ENCODE data around the gene EEF1AKMT1.
"Not testable (repeated sequence)": the region's sequence is repeated elsewhere in the genome, so short reads cannot be mapped to it uniquely, and the experiment has no call there.

Gene EEF1AKMT1

DNA sequence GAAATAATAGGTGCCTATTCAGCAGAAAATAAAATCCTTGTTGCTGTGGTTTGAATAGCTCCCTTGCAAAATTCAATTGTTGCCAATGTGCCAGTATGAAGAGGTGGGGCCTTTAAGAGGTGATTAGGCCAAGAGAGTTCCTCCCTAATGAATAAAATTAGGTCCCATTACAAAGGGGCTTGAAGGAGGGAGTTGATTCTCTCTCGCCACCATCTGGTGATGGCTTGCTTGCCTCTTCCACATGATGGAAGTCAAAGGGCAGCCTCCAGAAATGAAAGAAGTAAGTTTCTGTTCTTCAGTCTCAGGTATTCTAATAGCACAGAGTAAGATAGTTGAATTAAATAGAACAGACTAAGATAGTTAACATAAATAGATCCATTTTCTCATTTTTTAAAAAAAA, 3.0 kb upstream of the EEF1AKMT1 start:
- Histone ChIP-seq H3K36me3 (ENCODE audit: control insufficient read depth, insufficient read depth, low read length) (peaks cover 12% of the 10 kb centered on the region), H3K4me1 (ENCODE audit: control insufficient read depth, insufficient read depth, low read length) (peaks cover 9% of the 10 kb centered on the region), H3K27me3 (ENCODE audit: control insufficient read depth, insufficient read depth, low read length) (no peaks in the 10 kb centered on the region), H3K9ac (ENCODE audit: low read length) (no peak overlapping the region), H3K9me3 (ENCODE audit: control insufficient read depth, insufficient read depth, low read depth, low read length) (no peaks in the 10 kb centered on the region), H3K4me3 (ENCODE audit: low read depth, low read length) (no peak overlapping the region), H3K27ac (ENCODE audit: low read depth, low read length) (no peak overlapping the region)

GRCh38 chr13:20775961-20776360, 2.2 kb upstream of the EEF1AKMT1 start:
- Histone ChIP-seq H3K27ac (ENCODE audit: low read depth, low read length) (no peak overlapping the region), H3K27me3 (ENCODE audit: control insufficient read depth, insufficient read depth, low read length) (no peaks in the 10 kb centered on the region), H3K4me1 (ENCODE audit: control insufficient read depth, insufficient read depth, low read length) (peaks cover 9% of the 10 kb centered on the region)

GRCh38 chr13:20774746-20775145, 985 bp upstream of the EEF1AKMT1 start:
- 0 out of 2 replicates have a peak, but pooled peaks cover 3% of the 10 kb centered on the region for H3K36me3 ChIP-seq (ENCODE audit: control insufficient read depth, insufficient read depth, low read length)
- no peaks in the 10 kb centered on the region for H3K9me3 ChIP-seq (ENCODE audit: control insufficient read depth, insufficient read depth, low read depth, low read length)
- no peak overlapping the region for H3K9ac ChIP-seq (ENCODE audit: low read length)
- H3K4me1 ChIP-seq (ENCODE audit: control insufficient read depth, insufficient read depth, low read length): peaks cover 9% of the 10 kb centered on the region
- H3K27me3 ChIP-seq (ENCODE audit: control insufficient read depth, insufficient read depth, low read length): no peaks in the 10 kb centered on the region
- no peak overlapping the region for H3K4me3 ChIP-seq (ENCODE audit: low read depth, low read length)
- no peak overlapping the region for H3K27ac ChIP-seq (ENCODE audit: low read depth, low read length)

More at GRCh38 chr13:20775961-20776360, 2.2 kb upstream of the EEF1AKMT1 start:
- Histone ChIP-seq H3K4me3 (ENCODE audit: low read depth, low read length) (no peak overlapping the region), H3K36me3 (ENCODE audit: control insufficient read depth, insufficient read depth, low read length) (peaks cover 5% of the 10 kb centered on the region; the same call in 1 of the 2 replicates), H3K9ac (ENCODE audit: low read length) (no peak overlapping the region), H3K9me3 (ENCODE audit: control insufficient read depth, insufficient read depth, low read depth, low read length) (no peaks in the 10 kb centered on the region)

- Histone ChIP-seq H3K4me3 (ENCODE audit: low read depth, low read length) (peak overlapping the region; percentile 69), H3K27ac (ENCODE audit: low read depth, low read length) (no peak overlapping the region), H3K9ac (ENCODE audit: low read length) (peak overlapping the region; percentile 83), H3K9me3 (ENCODE audit: control insufficient read depth, insufficient read depth, low read depth, low read length) (0 out of 2 replicates have a peak, but pooled peaks cover 6% of the 10 kb centered on the region), H3K4me1 (ENCODE audit: control insufficient read depth, insufficient read depth, low read length) (peaks cover 9% of the 10 kb centered on the region), H3K27me3 (ENCODE audit: control insufficient read depth, insufficient read depth, low read length) (no peaks in the 10 kb centered on the region), H3K36me3 (ENCODE audit: control insufficient read depth, insufficient read depth, low read length) (0 out of 2 replicates have a peak, but pooled peaks cover 6% of the 10 kb centered on the region)
Observed at GRCh38 chr13:20772401-20773131, 1.2 kb downstream of the EEF1AKMT1 start.

DNA sequence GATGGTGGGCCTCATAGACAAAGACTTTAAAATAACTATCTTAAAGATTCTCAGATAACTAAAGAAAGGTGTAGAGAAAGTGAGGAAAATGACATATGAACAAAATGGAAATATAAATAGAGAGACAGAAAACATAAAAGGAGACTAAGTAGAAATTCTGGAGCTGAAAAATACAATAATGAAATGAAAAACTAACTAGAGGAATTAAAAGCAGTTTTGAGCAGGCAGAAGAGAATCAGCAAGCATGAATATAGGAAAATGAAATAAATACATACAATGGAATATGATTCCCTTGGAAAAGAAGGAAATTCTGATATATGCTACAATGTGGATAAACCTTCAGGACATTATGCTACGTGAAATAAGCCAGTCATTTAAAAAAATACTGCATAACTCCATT, 3.9 kb downstream of the EEF1AKMT1 start:
- 0 out of 2 replicates have a peak, but pooled peaks cover 11% of the 10 kb centered on the region for H3K9me3 ChIP-seq (ENCODE audit: control insufficient read depth, insufficient read depth, low read depth, low read length)
- H3K27me3 ChIP-seq (ENCODE audit: control insufficient read depth, insufficient read depth, low read length): no peaks in the 10 kb centered on the region
- 0 out of 2 replicates have a peak, but pooled peaks cover 6% of the 10 kb centered on the region for H3K36me3 ChIP-seq (ENCODE audit: control insufficient read depth, insufficient read depth, low read length)
- H3K27ac ChIP-seq (ENCODE audit: low read depth, low read length): no peak overlapping the region
- peaks cover 9% of the 10 kb centered on the region for H3K4me1 ChIP-seq (ENCODE audit: control insufficient read depth, insufficient read depth, low read length)
- H3K4me3 ChIP-seq (ENCODE audit: low read depth, low read length): no peak overlapping the region
- no peak overlapping the region for H3K9ac ChIP-seq (ENCODE audit: low read length)

- Histone ChIP-seq H3K36me3 (ENCODE audit: control insufficient read depth, insufficient read depth, low read length) (0 out of 2 replicates have a peak, but pooled peaks cover 6% of the 10 kb centered on the region), H3K9ac (ENCODE audit: low read length) (no peak overlapping the region), H3K4me1 (ENCODE audit: control insufficient read depth, insufficient read depth, low read length) (peaks cover 9% of the 10 kb centered on the region), H3K4me3 (ENCODE audit: low read depth, low read length) (no peak overlapping the region), H3K9me3 (ENCODE audit: control insufficient read depth, insufficient read depth, low read depth, low read length) (0 out of 2 replicates have a peak, but pooled peaks cover 11% of the 10 kb centered on the region), H3K27me3 (ENCODE audit: control insufficient read depth, insufficient read depth, low read length) (no peaks in the 10 kb centered on the region), H3K27ac (ENCODE audit: low read depth, low read length) (no peak overlapping the region)
Observed at GRCh38 chr13:20769091-20769490, 4.7 kb downstream of the EEF1AKMT1 start.

DNA sequence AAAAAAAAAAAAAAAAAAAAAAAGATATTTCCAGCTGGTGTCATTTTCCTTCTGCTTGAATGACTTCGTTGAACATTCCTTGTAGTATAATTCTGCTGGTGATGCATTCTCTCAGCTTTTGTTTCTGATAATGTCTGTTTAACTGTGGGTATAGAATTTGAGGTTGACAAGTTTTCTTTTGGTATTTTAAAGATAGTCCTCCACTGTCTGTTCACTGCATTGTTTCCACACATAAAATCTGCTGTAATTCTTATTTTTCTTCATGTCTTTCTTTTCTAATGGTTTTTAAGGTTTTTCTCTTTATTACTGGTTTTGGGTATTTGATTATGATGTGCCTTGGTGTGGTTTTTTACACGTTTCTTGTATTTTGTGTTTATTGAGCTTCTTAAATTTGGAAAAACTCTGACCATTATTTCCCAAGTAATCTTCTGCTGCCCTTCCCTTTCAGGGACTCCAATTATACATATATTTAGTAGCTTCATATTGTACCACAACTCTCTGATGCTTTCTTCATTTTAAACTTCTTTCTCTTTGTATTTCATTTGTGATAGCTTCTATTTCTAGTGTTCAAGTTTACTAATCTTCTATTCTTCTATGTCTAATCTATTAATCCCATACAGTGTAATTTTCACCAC, 6.3 kb downstream of the EEF1AKMT1 start:
- H3K36me3 ChIP-seq (ENCODE audit: control insufficient read depth, insufficient read depth, low read length): 0 out of 2 replicates have a peak, but pooled peaks cover 6% of the 10 kb centered on the region
- peaks cover 3% of the 10 kb centered on the region for H3K4me1 ChIP-seq (ENCODE audit: control insufficient read depth, insufficient read depth, low read length)
- 0 out of 2 replicates have a peak, but pooled peaks cover 11% of the 10 kb centered on the region for H3K9me3 ChIP-seq (ENCODE audit: control insufficient read depth, insufficient read depth, low read depth, low read length)
- no peak overlapping the region for H3K4me3 ChIP-seq (ENCODE audit: low read depth, low read length)
- no peaks in the 10 kb centered on the region for H3K27me3 ChIP-seq (ENCODE audit: control insufficient read depth, insufficient read depth, low read length)
- H3K27ac ChIP-seq (ENCODE audit: low read depth, low read length): no peak overlapping the region
- no peak overlapping the region for H3K9ac ChIP-seq (ENCODE audit: low read length)

- Histone ChIP-seq H3K4me3 (ENCODE audit: low read depth, low read length) (no peak overlapping the region), H3K27me3 (ENCODE audit: control insufficient read depth, insufficient read depth, low read length) (no peaks in the 10 kb centered on the region), H3K9me3 (ENCODE audit: control insufficient read depth, insufficient read depth, low read depth, low read length) (peaks cover 11% of the 10 kb centered on the region; the same call in 1 of the 2 replicates), H3K36me3 (ENCODE audit: control insufficient read depth, insufficient read depth, low read length) (no peaks in the 10 kb centered on the region), H3K4me1 (ENCODE audit: control insufficient read depth, insufficient read depth, low read length) (peaks cover 3% of the 10 kb centered on the region; the same call in 1 of the 2 replicates), H3K27ac (ENCODE audit: low read depth, low read length) (no peak overlapping the region), H3K9ac (ENCODE audit: low read length) (no peak overlapping the region)
Observed at GRCh38 chr13:20760872-20761271, 12.9 kb downstream of the EEF1AKMT1 start.

GRCh38 chr13:20754009-20754408, 19.8 kb downstream of the EEF1AKMT1 start:
- Histone ChIP-seq H3K4me3 (ENCODE audit: low read depth, low read length) (no peak overlapping the region), H3K27ac (ENCODE audit: low read depth, low read length) (no peak overlapping the region), H3K4me1 (ENCODE audit: control insufficient read depth, insufficient read depth, low read length) (peaks cover 3% of the 10 kb centered on the region; the same call in 1 of the 2 replicates), H3K36me3 (ENCODE audit: control insufficient read depth, insufficient read depth, low read length) (no peaks in the 10 kb centered on the region), H3K9me3 (ENCODE audit: control insufficient read depth, insufficient read depth, low read depth, low read length) (peaks cover 27% of the 10 kb centered on the region), H3K9ac (ENCODE audit: low read length) (no peak overlapping the region), H3K27me3 (ENCODE audit: control insufficient read depth, insufficient read depth, low read length) (no peaks in the 10 kb centered on the region)

GRCh38 chr13:20749377-20749776, 24.4 kb downstream of the EEF1AKMT1 start:
- Histone ChIP-seq H3K36me3 (ENCODE audit: control insufficient read depth, insufficient read depth, low read length) (no peaks in the 10 kb centered on the region), H3K9ac (ENCODE audit: low read length) (no peak overlapping the region), H3K9me3 (ENCODE audit: control insufficient read depth, insufficient read depth, low read depth, low read length) (peaks cover 17% of the 10 kb centered on the region), H3K27me3 (ENCODE audit: control insufficient read depth, insufficient read depth, low read length) (no peaks in the 10 kb centered on the region), H3K4me1 (ENCODE audit: control insufficient read depth, insufficient read depth, low read length) (no peaks in the 10 kb centered on the region), H3K27ac (ENCODE audit: low read depth, low read length) (no peak overlapping the region), H3K4me3 (ENCODE audit: low read depth, low read length) (no peak overlapping the region)

DNA sequence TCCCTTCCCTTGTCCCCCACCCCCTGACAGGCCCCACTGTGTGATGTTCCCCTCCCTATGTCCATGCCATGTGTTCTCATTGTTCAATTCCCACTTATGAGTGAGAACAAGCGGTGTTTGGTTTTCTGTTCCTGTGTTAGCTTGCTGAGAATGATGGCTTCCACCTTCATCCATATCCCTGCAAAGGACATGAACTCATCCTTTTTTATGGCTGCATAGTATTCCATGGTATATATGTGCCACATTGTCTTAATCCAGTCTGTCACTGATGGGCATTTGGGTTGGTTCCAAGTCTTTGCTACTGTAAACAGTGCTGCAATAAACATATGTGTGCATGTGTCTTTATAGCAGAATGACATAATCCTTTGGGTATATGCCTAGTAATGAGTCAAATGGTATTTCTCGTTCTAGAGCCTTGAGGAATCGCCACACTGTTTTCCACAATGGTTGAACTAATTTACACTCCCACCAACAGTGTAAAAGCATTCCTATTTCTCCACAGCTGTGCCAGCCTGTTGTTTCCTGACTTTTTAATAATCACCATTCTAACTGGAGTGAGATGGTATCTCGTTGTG, 29.8 kb downstream of the EEF1AKMT1 start:
- H3K4me3 ChIP-seq (ENCODE audit: low read depth, low read length); H3K27ac ChIP-seq (ENCODE audit: low read depth, low read length); H3K9ac ChIP-seq (ENCODE audit: low read length); H3K4me1 ChIP-seq (ENCODE audit: control insufficient read depth, insufficient read depth, low read length); H3K27me3 ChIP-seq (ENCODE audit: control insufficient read depth, insufficient read depth, low read length); H3K9me3 ChIP-seq (ENCODE audit: control insufficient read depth, insufficient read depth, low read depth, low read length); H3K36me3 ChIP-seq (ENCODE audit: control insufficient read depth, insufficient read depth, low read length): not testable (repeated sequence)
